ENCODE measurements around the gene AKAP11.

- no peak for TF ChIP-seq CTCF (IDR thresholded peaks at IDR 0.05)
- TF ChIP-seq POLR2A (IDR thresholded peaks at IDR 0.05) = no peak
Measured at GRCh38 chr13:42369071-42369797, 97.3 kb downstream of the AKAP11 start.

Data from lower leg skin (tissue), 3 donors.